ENCODE results near the gene ERN1. TPM values are rescaled to one million over a fixed set of nuclear protein-coding genes. Genes with fewer than 3 reads are reported as not detected.

Gene ERN1
- total RNA-seq, result 7.0 and 17.6 TPM in 2 replicates

DNA sequence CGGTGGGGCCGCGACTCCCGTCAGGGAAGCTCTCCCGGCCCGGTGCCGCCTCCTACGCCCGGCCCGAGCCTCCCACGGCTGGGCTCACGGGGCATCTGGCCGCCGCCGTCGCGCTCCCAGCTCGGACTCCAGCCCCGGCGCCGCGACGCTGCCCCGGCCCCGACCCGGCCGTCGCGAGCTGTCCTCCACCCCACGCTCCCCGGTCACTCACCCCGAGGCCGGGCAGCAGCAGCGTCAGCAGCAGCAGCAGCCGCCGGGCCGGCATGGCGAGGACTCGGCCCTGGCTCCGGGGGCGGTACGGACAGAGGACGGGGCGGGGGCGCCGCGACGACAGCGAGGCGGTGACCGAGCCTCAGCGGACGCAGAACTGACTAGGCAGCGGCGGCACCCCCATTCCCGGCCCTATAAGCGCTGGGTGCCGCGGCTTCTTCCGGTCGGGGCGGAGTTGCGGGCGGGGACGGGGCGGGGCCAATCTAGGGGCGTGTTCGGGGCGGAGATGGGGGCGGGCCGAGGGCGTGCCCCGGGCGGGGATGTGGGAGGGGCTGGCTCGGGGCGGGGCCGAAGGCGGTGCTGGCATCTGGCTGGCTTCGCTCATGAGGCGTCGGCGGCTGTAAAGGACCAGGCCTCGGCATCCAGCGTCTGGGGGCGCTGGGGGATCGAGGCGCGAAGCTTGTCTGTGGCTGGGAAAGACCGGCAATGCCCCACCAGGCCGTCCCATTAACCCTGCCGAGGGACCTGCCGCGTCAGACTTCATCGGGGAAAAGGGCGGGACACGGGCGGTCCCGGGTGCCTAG, at the start of gene ERN1:
TSS of gene ERN1 (minus strand) at position 380 of the 794 bp plus-strand sequence. CDS start at position 265, 115 bp downstream.

DNA sequence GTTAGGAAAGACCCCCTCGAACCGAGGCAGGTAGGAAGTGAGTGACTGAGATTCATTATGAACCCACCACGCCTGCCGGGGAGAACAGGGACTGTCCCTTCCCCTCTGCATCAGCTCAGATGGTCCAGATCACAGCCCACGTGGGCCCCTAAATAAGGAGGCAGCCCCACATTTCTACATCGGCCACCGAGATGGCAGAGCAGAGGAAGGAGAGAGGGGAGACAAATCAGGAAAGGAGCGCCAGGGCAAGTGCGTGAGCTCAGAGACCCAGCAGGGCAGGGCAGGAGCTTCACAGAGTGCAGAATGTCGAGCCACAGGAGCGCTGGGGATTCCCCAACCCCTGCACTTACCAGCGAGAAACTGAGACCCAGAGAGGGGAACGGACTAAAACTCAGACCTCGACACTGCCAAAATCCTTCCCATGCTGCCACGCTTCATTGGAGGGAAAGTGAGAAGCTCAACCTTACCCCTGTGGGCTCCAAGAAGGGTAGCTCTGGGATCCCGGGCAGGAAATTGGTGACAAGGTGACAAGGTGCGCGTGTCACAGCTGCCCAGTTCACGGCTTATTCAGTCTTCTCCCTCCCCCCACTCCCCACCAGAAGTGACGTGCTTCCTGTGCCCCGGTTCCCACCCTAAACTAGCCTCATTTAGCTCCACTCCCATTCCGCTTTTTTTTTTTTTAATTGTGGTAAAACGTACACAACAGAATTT, 109.7 kb downstream of the ERN1 start, which contains the start of gene ICAM2:
TSS of gene ICAM2 (minus strand) at position 578 of the 711 bp plus-strand sequence. CDS start 13,942 bp downstream, outside the sequence.

DNA sequence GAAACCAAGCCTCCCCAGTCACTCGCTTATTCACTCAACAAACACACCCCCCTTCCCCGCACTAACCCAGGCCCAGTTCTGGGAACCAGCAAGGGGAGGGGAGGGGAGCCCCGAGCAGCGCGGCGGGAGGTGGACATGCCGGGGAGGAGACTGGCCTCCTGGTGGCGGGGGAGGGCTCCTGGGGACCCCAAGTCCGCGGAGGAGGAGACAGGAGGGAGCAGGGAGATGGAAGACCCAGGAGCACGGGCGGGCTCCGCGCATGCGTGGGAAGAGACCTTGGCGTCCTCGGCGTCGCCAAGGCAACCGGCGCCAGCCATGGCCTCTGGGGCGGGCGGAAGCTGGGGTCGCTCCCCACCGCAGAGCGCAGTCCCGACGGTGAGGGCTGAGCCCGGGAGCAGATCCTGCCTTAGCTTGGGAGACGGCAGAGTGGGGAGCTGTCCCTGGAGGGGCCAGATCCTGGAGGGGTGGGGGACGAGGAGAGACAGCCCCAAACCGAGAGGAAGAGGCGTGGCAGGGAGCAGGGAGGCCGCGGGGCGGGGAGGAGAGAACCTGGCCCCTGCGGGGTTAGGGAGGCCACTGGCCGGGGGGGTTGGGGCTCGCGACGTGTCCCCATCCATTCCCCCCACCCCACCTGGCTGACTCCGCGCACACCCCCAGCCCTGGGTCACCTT, 131.8 kb downstream of the ERN1 start, which contains the start of gene PRR29:
TSS of gene PRR29 (plus strand) at position 302 of the 671 bp plus-strand sequence. CDS start at position 316, 14 bp downstream.

Other genes with a start within 250 kb of the ERN1 start
- gene GH2, start 248.2 kb downstream of the ERN1 start, total RNA-seq, result not detected in 2 replicates
- gene CSH1, start 233.6 kb downstream of the ERN1 start, total RNA-seq, result not detected in 2 replicates
- not detected in 2 replicates for gene CSHL1, start 218.9 kb downstream of the ERN1 start, total RNA-seq
- gene GH1, start 211.3 kb downstream of the ERN1 start, total RNA-seq, result not detected in 2 replicates
- 1.1 and 13.4 TPM in 2 replicates for gene CD79B, start 197.8 kb downstream of the ERN1 start, total RNA-seq
- under 0.01 TPM in 2 replicates for gene SCN4A, start 157.2 kb downstream of the ERN1 start, total RNA-seq
- gene PRR29, start 131.8 kb downstream of the ERN1 start, total RNA-seq, result 0.32 and 0.44 TPM in 2 replicates
- 398 and 432 TPM in 2 replicates for gene ICAM2, start 109.5 kb downstream of the ERN1 start, total RNA-seq
- gene TEX2, start 133.1 kb upstream of the ERN1 start, total RNA-seq, result 15.4 and 44.4 TPM in 2 replicates